ENCODE measurements around the gene CHPF. TPM values are rescaled to one million over a fixed set of nuclear protein-coding genes. Genes with fewer than 3 reads are reported as not detected.

CHPF gene
- total and polyA plus RNA-seq, 4 donors, result 26.5 to 135 (median 58.2) TPM

GRCh38 chr2:219502618-219503017 is 41.0 kb downstream of the CHPF start:
- Histone ChIP-seq H3K4me1 (ENCODE audit: control insufficient read depth in 4 of 4, insufficient read depth in 4 of 4, low read length in 3 of 4) (peaks cover 5 to 22% (median 13%) of the 10 kb centered on the region in 4 donors), H3K9ac (ENCODE audit: low read depth in 1 of 2, low read length in 2 of 2) (no peak overlapping the region), H3K4me3 (ENCODE audit: low read depth in 1 of 3, low read length in 3 of 3) (no peak overlapping the region), H3K36me3 (ENCODE audit: control insufficient read depth in 4 of 4, insufficient read depth in 3 of 4, low read depth in 1 of 4, low read length in 3 of 4) (peaks cover 14 to 34% (median 15%) of the 10 kb centered on the region in 4 donors), H3K27me3 (ENCODE audit: control insufficient read depth in 4 of 4, insufficient read depth in 4 of 4, low read length in 3 of 4) (no peaks in the 10 kb centered on the region), H3K9me3 (ENCODE audit: control insufficient read depth in 4 of 4, low read length in 3 of 4) (no peaks in the 10 kb centered on the region), H3K27ac (ENCODE audit: low read depth in 1 of 2, low read length in 2 of 2) (no peak overlapping the region)
- no peak for TF ChIP-seq TAF1 (conservative IDR thresholded peaks at IDR 0.05)
- no peak for TF ChIP-seq FOXA1 (IDR thresholded peaks at IDR 0.05)
- no peak for TF ChIP-seq SP1 (IDR thresholded peaks at IDR 0.05)
- TF ChIP-seq, protein P1, sequence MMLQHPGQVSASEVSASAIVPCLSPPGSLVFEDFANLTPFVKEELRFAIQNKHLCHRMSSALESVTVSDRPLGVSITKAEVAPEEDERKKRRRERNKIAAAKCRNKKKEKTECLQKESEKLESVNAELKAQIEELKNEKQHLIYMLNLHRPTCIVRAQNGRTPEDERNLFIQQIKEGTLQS (IDR thresholded peaks at IDR 0.05), result no peak
- TF ChIP-seq, protein P2, sequence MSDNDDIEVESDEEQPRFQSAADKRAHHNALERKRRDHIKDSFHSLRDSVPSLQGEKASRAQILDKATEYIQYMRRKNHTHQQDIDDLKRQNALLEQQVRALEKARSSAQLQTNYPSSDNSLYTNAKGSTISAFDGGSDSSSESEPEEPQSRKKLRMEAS (IDR thresholded peaks at IDR 0.05), result no peak
- TF ChIP-seq YY1 (IDR thresholded peaks at IDR 0.05), result no peak
- TF ChIP-seq GABPA (IDR thresholded peaks at IDR 0.05 in 1 of 2, conservative IDR thresholded peaks at IDR 0.05 in 1 of 2), result no peak
- no peak for TF ChIP-seq EGR1 (IDR thresholded peaks at IDR 0.05; ENCODE audit: low read depth in 2 of 2)
- no peak for DNase-seq (ENCODE audit: low spot score)

GRCh38 chr2:219501849-219502248 is 41.8 kb downstream of the CHPF start:
- no peak for DNase-seq (ENCODE audit: low spot score)
- Histone ChIP-seq H3K9ac (ENCODE audit: low read depth in 1 of 2, low read length in 2 of 2) (no peak overlapping the region), H3K27me3 (ENCODE audit: control insufficient read depth in 4 of 4, insufficient read depth in 4 of 4, low read length in 3 of 4) (no peaks in the 10 kb centered on the region), H3K4me1 (ENCODE audit: control insufficient read depth in 4 of 4, insufficient read depth in 4 of 4, low read length in 3 of 4) (peaks cover 6 to 30% (median 20%) of the 10 kb centered on the region in 4 donors), H3K4me3 (ENCODE audit: low read depth in 1 of 3, low read length in 3 of 3) (no peak overlapping the region), H3K27ac (ENCODE audit: low read depth in 1 of 2, low read length in 2 of 2) (no peak overlapping the region), H3K36me3 (ENCODE audit: control insufficient read depth in 4 of 4, insufficient read depth in 3 of 4, low read depth in 1 of 4, low read length in 3 of 4) (peaks cover 12 to 34% (median 14%) of the 10 kb centered on the region in 4 donors), H3K9me3 (ENCODE audit: control insufficient read depth in 4 of 4, low read length in 3 of 4) (no peaks in the 10 kb centered on the region)
- 98% methylated on average over 14 of the region's 14 CpGs for WGBS
- TF ChIP-seq FOXA2 (IDR thresholded peaks at IDR 0.05), result no peak
- TF ChIP-seq RAD21 (IDR thresholded peaks at IDR 0.05), result no peak
- TF ChIP-seq EGR1 (IDR thresholded peaks at IDR 0.05; ENCODE audit: low read depth in 2 of 2), result no peak

DNA sequence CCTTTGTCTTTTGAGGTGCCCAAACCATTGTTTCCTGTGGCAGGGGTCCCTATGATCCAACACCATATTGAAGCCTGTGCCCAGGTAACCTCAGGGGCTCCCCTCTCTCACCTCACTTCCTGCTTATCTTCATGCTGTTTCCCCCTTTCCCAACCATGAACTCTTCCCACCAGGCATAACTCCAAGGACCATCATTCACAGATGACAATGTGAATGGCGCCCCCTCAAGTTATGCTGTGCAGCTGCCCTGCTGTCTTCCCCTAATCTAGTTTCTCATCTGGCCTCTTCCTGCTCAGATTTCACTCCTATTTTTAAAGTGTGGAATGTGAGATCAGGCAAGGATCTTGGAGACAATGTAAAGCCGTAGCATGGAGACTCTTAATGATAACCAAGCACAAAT is 43.5 kb downstream of the CHPF start:
- H3K27ac ChIP-seq (ENCODE audit: low read depth in 1 of 2, low read length in 2 of 2), result no peak overlapping the region
- 96% methylated on average over 2 of the region's 2 CpGs for WGBS

More for the DNA sequence above, 43.5 kb downstream of the CHPF start:
- H3K27me3 ChIP-seq (ENCODE audit: control insufficient read depth in 4 of 4, insufficient read depth in 4 of 4, low read length in 3 of 4), result no peaks in the 10 kb centered on the region
- TF ChIP-seq RAD21 (IDR thresholded peaks at IDR 0.05) (no peak), FOXA1 (IDR thresholded peaks at IDR 0.05) (no peak), RXRA (IDR thresholded peaks at IDR 0.05) (no peak), NR2F2 (IDR thresholded peaks at IDR 0.05) (no peak), FOXA2 (IDR thresholded peaks at IDR 0.05) (no peak)
- TF ChIP-seq, protein P1 (IDR thresholded peaks at IDR 0.05), result no peak
- TF ChIP-seq, protein P3, sequence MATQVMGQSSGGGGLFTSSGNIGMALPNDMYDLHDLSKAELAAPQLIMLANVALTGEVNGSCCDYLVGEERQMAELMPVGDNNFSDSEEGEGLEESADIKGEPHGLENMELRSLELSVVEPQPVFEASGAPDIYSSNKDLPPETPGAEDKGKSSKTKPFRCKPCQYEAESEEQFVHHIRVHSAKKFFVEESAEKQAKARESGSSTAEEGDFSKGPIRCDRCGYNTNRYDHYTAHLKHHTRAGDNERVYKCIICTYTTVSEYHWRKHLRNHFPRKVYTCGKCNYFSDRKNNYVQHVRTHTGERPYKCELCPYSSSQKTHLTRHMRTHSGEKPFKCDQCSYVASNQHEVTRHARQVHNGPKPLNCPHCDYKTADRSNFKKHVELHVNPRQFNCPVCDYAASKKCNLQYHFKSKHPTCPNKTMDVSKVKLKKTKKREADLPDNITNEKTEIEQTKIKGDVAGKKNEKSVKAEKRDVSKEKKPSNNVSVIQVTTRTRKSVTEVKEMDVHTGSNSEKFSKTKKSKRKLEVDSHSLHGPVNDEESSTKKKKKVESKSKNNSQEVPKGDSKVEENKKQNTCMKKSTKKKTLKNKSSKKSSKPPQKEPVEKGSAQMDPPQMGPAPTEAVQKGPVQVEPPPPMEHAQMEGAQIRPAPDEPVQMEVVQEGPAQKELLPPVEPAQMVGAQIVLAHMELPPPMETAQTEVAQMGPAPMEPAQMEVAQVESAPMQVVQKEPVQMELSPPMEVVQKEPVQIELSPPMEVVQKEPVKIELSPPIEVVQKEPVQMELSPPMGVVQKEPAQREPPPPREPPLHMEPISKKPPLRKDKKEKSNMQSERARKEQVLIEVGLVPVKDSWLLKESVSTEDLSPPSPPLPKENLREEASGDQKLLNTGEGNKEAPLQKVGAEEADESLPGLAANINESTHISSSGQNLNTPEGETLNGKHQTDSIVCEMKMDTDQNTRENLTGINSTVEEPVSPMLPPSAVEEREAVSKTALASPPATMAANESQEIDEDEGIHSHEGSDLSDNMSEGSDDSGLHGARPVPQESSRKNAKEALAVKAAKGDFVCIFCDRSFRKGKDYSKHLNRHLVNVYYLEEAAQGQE (IDR thresholded peaks at IDR 0.05), result no peak
- H3K9ac ChIP-seq (ENCODE audit: low read depth in 1 of 2, low read length in 2 of 2), result no peak overlapping the region
- H3K4me1 ChIP-seq (ENCODE audit: control insufficient read depth in 4 of 4, insufficient read depth in 4 of 4, low read length in 3 of 4), result peaks cover 6 to 32% (median 22%) of the 10 kb centered on the region in 4 donors
- H3K36me3 ChIP-seq (ENCODE audit: control insufficient read depth in 4 of 4, insufficient read depth in 3 of 4, low read depth in 1 of 4, low read length in 3 of 4), result peaks cover 3 to 23% (median 14%) of the 10 kb centered on the region in 4 donors
- no peaks in the 10 kb centered on the region for H3K9me3 ChIP-seq (ENCODE audit: control insufficient read depth in 4 of 4, low read length in 3 of 4)
- no peak overlapping the region for H3K4me3 ChIP-seq (ENCODE audit: low read depth in 1 of 3, low read length in 3 of 3)
- no peak for DNase-seq (ENCODE audit: low spot score)

All from liver (tissue), 9 donors.